ENCODE results near the gene POU1F1. TPM values are rescaled to one million over a fixed set of nuclear protein-coding genes. Genes with fewer than 3 reads are reported as not detected.

Gene POU1F1
- total and polyA plus RNA-seq, 12 donors, result not detected

DNA sequence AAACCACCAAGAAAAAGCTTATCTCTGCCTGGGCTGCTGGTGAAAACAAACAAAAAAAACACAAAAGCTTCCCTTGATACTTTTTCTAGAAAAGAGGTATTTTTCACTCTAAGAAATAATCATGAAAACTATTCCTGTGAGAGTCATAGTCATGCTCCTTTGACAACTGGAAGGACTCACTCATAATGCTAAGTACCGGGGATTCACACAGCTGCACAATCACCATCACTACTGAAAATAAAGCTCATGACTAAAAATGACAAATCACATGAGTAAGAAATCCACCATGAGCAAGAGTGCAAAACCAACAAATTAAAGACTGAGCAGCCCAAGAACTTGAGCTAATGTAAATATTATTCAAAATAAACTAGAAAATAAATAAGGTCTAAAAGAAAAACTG lies 10.6 kb upstream of the POU1F1 start:
- H3K27ac ChIP-seq, result no peak overlapping the region
- DNase-seq, result no peak
- intact Hi-C loops (cut with DNase I), result no loop called here
- H3K36me3 ChIP-seq (replicated peaks in 1 of 2), result no peaks in the 10 kb centered on the region
- no peak overlapping the region for H3K4me3 ChIP-seq
- H3K9me3 ChIP-seq (replicated peaks in 1 of 3), result no peaks in the 10 kb centered on the region
- no peaks in the 10 kb centered on the region for H3K4me1 ChIP-seq (replicated peaks in 1 of 2)
- WGBS, 4 donors, result 73 to 83% (median 76%) methylated on average over 1 of the region's 1 CpG
- no peaks in the 10 kb centered on the region for H3K27me3 ChIP-seq
- TF ChIP-seq POLR2A (IDR thresholded peaks at IDR 0.05) (no peak), CTCF (IDR thresholded peaks at IDR 0.05) (no peak)

DNA sequence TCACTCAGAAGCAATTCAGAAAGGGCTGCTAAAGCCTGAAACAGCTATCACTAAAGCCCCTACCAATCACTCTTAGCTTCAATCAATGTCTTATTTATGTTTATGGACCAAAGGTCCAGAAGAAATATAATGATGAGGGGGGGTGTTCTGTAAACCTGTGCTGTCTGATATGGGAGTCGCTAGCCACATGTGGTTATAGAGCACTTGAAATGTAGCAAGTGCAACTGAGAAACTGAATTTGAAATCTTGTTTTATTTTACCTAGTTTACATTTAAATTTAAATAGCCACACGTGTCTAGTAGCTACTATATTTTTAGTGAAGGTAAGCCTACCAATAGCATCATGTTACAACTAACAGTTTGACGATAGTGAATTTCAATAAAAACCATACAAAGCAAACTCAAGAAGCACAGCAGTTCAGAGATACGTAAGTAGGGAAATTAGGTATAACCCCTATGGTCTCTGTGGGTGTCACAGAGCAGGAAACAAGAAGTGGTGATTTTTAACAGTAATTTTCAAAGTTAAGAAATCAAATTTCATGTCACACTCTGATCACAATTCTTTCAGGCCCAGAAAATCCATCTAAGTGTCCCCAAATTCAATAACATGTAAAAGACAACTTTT lies 3.6 kb downstream of the POU1F1 start:
- Histone ChIP-seq H3K27me3 (no peaks in the 10 kb centered on the region), H3K4me3 (no peak overlapping the region), H3K9me3 (replicated peaks in 1 of 3) (no peaks in the 10 kb centered on the region), H3K4me1 (replicated peaks in 1 of 2) (no peaks in the 10 kb centered on the region), H3K27ac (no peak overlapping the region), H3K36me3 (replicated peaks in 1 of 2) (no peaks in the 10 kb centered on the region)
- intact Hi-C loops (cut with DNase I), result no loop called here
- TF ChIP-seq CTCF (IDR thresholded peaks at IDR 0.05), result no peak
- no peak for TF ChIP-seq POLR2A (IDR thresholded peaks at IDR 0.05)
- DNase-seq, result no peak
- WGBS, 4 donors, result 86 to 92% (median 89%) methylated on average over 4 of the region's 4 CpGs

DNA sequence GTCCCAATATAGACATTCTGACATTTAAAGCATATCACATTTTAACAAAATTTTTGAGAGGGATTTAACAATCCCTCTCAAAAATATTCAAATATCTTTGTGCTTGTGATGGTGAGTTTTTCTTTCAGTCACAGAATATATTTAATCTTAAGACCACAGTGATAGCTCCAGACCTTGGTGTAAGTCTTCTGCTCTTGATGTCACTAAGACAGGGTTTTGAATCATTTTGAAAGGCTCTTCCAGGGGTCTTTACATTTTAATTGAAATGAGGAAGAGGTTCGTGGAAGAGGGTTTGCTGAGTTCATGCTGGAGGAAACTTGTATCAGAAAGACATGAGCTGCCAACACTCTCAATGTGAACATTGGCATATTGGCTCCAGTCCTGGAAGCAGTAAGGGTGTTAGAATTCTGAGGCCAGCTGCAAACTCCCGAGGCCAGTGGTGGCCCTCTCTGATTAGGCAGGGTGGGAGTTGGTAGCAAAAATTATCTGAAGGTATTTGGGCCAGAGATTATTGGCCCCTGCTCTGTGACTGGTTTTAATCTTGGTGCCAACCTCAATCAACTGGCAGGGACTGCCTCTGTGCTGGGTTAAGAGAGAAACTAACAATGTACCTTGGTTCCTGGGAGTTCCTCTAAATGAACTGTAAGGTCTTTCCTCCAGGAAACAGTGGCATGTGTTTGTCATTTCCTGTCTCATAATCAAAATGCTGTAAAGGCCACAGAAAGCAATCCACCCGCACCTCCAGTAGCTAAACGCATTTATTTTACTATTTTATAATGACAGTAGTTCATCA lies 5.3 kb downstream of the POU1F1 start:
- H3K4me1 ChIP-seq (replicated peaks in 1 of 2), result no peaks in the 10 kb centered on the region
- WGBS, 4 donors, result 50 to 63% (median 54%) methylated on average over 4 of the region's 4 CpGs
- no peaks in the 10 kb centered on the region for H3K27me3 ChIP-seq
- H3K4me3 ChIP-seq, result no peak overlapping the region
- H3K27ac ChIP-seq, result no peak overlapping the region
- no peaks in the 10 kb centered on the region for H3K36me3 ChIP-seq (replicated peaks in 1 of 2)
- no peak for DNase-seq
- intact Hi-C loops (cut with DNase I), result no loop called here
- TF ChIP-seq POLR2A (IDR thresholded peaks at IDR 0.05), result no peak
- TF ChIP-seq CTCF (IDR thresholded peaks at IDR 0.05), result no peak
- no peaks in the 10 kb centered on the region for H3K9me3 ChIP-seq (replicated peaks in 1 of 3)

- intact Hi-C loops (cut with DNase I), result no loop called here
- Histone ChIP-seq H3K36me3 (replicated peaks in 1 of 2) (no peaks in the 10 kb centered on the region), H3K27me3 (no peaks in the 10 kb centered on the region), H3K27ac (no peak overlapping the region), H3K4me1 (replicated peaks in 1 of 2) (no peaks in the 10 kb centered on the region), H3K9me3 (replicated peaks in 1 of 3) (no peaks in the 10 kb centered on the region), H3K4me3 (no peak overlapping the region)
- no peak for DNase-seq
- TF ChIP-seq POLR2A (IDR thresholded peaks at IDR 0.05), result no peak
- TF ChIP-seq CTCF (IDR thresholded peaks at IDR 0.05), result no peak
These were observed 6.7 kb downstream of the POU1F1 start for GRCh38 chr3:87269723-87270122.

All from adrenal gland (tissue), 12 donors.